K562 (cell line): Measurements from ENCODE around the gene SYT3. TPM values are rescaled to one million over a fixed set of nuclear protein-coding genes. Genes with fewer than 3 reads are reported as not detected.

Experiments
- ATF2 ChIP-seq: sonication (generic); formaldehyde crosslinking; IDR thresholded peaks from 2 replicates; pipeline ENCODE4 v1.8.1; 2022; ENCODE audit warnings: missing genetic modification reagents
- E2F5 ChIP-seq: sonication (generic); formaldehyde crosslinking; IDR thresholded peaks from 2 replicates; pipeline ENCODE4 v1.8.0; 2022; ENCODE audit warnings: mild to moderate bottlenecking, missing genetic modification reagents
- LARP7 ChIP-seq: fragments of 450-650 bp; IDR thresholded peaks from 2 replicates; pipeline ENCODE4 v1.6.1; 2016
- MGA ChIP-seq: fragments of 450-650 bp; IDR thresholded peaks from 2 replicates; pipeline ENCODE4 v1.6.1; 2016; ENCODE audit warnings: mild to moderate bottlenecking, moderate library complexity
- SAP30 ChIP-seq: fragments of 200-600 bp; sonication (generic); IDR thresholded peaks from 2 replicates; pipeline ENCODE4 v1.6.1; 2012; ENCODE audit warnings: borderline replicate concordance, low read depth, mild to moderate bottlenecking, moderate library complexity, low read length, control low read depth, inconsistent platforms; ENCODE audit not compliant: insufficient read depth, poor library complexity, severe bottlenecking
- polyA plus RNA-seq, 8 experiments: library from polyadenylated mRNA; depleted of rRNA in 4 of 8; stranded (reverse) in 5 of 8; unstranded in 3 of 8; fragments of >200 nt; fragmentation: Nextera tagmentation in 2 of 8; fragmentation: Illumina TruSeq in 1 of 8; extraction: Ambion mirVana in 2 of 8; extraction: Trizol in 1 of 8; gene quantifications; 2 replicates each; pipeline versions ENCODE4 v1.2.1 to v1.2.3, GENCODE V29; 2011 to 2014; ENCODE audit warnings: inconsistent platforms in 1 of 8, missing spikeins in 1 of 8
- total RNA-seq, 7 experiments: library from RNA; depleted of rRNA in 6 of 7; stranded (reverse); fragments of >200 nt in 6 of 7; fragmentation: Illumina TruSeq in 2 of 7; extraction: Trizol in 2 of 7; gene quantifications; 2 replicates each; pipeline versions ENCODE4 v1.2.1 to v1.2.3, GENCODE V29; 2011 to 2021; ENCODE audit warnings: low replicate concordance in 1 of 7
- TF ChIP-seq, protein P1 (sequence below): sonication (generic); formaldehyde crosslinking; IDR thresholded peaks from 2 replicates; pipeline ENCODE4 v1.8.0; 2022; ENCODE audit warnings: mild to moderate bottlenecking, missing genetic modification reagents
- TF ChIP-seq, protein P2 (sequence below): fragments of 450-650 bp; IDR thresholded peaks from 2 replicates; pipeline ENCODE4 v1.7.1; 2018; ENCODE audit warnings: mild to moderate bottlenecking, low read depth; ENCODE audit not compliant: partially characterized antibody

Gene SYT3
- total and polyA plus RNA-seq, 9 of the 15 experiments (the other 6 are each of a cell fraction or from before 2014, with no cell fraction given), result 0.36 to 2.0 (median 0.54) TPM; not detected in 2

DNA sequence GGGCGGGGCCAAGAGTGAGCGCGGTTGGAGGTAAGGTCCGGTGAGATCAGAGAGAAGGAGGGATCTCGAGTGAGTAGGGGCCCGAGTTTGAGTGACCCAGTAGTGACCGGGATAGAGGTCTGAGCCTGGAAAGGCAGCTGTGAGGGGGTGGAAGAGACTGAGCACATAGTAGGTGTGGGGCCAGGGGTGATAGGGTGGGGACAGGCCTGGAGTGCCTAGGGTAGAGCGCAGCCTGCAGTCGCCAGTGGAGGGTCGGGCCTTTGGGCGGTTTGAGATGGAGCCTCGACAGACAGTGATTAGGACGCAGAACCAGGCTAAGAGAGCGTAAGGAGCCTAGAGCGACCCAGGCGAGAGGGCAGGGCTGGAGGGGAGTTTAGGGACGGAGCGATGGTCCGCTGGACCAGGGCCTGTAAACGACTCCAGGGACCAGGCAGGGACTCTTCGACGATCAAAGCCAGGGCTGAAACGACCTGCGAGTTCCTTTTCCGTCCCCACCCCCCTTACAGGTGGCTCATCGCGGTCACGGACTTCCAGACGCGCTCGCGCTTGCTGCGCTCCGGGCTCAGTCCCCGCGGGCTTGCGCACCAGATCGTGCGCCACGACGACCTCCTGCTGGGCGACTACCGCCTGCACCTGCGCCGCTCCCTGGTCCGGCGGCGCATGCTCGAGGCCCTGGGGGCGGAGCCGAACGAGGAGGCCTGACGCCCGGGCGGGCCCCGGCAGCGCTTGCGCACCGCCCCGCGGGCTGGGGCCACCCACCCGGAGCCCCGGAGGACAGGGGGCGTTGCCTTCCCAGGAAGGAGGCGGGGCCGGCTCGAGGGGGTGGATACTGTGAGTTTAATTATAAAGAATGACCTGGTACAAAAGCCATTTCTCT, 19.0 kb upstream of the SYT3 start (continued):
- TF ChIP-seq, protein P1, sequence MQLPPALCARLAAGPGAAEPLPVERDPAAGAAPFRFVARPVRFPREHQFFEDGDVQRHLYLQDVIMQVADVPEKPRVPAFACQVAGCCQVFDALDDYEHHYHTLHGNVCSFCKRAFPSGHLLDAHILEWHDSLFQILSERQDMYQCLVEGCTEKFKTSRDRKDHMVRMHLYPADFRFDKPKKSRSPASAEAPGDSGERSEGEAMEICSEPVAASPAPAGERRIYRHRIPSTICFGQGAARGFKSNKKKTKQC (CRISPR knock-in tag), result peak; percentile 37; the same call in 1 of the 2 replicates
- TF ChIP-seq ATF2 (CRISPR knock-in tag) (no peak), E2F5 (CRISPR knock-in tag) (peak; percentile 88), SAP30 (peak; percentile 35), MGA (peak; percentile 84), LARP7 (peak; percentile 98)
- TF ChIP-seq, protein P2, sequence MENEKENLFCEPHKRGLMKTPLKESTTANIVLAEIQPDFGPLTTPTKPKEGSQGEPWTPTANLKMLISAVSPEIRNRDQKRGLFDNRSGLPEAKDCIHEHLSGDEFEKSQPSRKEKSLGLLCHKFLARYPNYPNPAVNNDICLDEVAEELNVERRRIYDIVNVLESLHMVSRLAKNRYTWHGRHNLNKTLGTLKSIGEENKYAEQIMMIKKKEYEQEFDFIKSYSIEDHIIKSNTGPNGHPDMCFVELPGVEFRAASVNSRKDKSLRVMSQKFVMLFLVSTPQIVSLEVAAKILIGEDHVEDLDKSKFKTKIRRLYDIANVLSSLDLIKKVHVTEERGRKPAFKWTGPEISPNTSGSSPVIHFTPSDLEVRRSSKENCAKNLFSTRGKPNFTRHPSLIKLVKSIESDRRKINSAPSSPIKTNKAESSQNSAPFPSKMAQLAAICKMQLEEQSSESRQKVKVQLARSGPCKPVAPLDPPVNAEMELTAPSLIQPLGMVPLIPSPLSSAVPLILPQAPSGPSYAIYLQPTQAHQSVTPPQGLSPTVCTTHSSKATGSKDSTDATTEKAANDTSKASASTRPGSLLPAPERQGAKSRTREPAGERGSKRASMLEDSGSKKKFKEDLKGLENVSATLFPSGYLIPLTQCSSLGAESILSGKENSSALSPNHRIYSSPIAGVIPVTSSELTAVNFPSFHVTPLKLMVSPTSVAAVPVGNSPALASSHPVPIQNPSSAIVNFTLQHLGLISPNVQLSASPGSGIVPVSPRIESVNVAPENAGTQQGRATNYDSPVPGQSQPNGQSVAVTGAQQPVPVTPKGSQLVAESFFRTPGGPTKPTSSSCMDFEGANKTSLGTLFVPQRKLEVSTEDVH, result no peak
